Suppressor macrophage treated with lipopolysaccharide for 1 hour (primary cell): ENCODE data around the gene CTXN3.
"Not testable (repeated sequence)": the region's sequence is repeated elsewhere in the genome, so short reads cannot be mapped to it uniquely, and the experiment has no call there.

Experiments used
- DNase-seq, 3 donors: peaks; one replicate each; pipeline ENCODE4 v3.0.0-alpha.2; 2020 to 2022

CTXN3 gene

GRCh38 chr5:127652952-127653611 lies 4.2 kb downstream of the CTXN3 start:
- DNase-seq: no peak

GRCh38 chr5:127656825-127657224 lies 7.9 kb downstream of the CTXN3 start:
- DNase-seq: no peak

- DNase-seq: no peak
Measured at GRCh38 chr5:127660047-127660733, 11.3 kb downstream of the CTXN3 start.

- DNase-seq: no peak
Measured at GRCh38 chr5:127664093-127664492, 15.2 kb downstream of the CTXN3 start.

GRCh38 chr5:127665641-127666040 lies 16.8 kb downstream of the CTXN3 start:
- DNase-seq: no peak

GRCh38 chr5:127666043-127666716 lies 17.3 kb downstream of the CTXN3 start:
- no peak for DNase-seq

- DNase-seq: no peak
Measured at GRCh38 chr5:127667926-127668325, 19.0 kb downstream of the CTXN3 start.

GRCh38 chr5:127671218-127671617 lies 22.3 kb downstream of the CTXN3 start:
- DNase-seq: no peak

GRCh38 chr5:127673117-127673800 lies 24.4 kb downstream of the CTXN3 start:
- no peak for DNase-seq

- DNase-seq: not testable (repeated sequence)
Measured at GRCh38 chr5:127676951-127677350, 28.1 kb downstream of the CTXN3 start.

GRCh38 chr5:127679691-127680330 lies 30.9 kb downstream of the CTXN3 start:
- DNase-seq: not testable (repeated sequence)

- no peak for DNase-seq
Measured at GRCh38 chr5:127680595-127680994, 31.7 kb downstream of the CTXN3 start.

GRCh38 chr5:127683008-127683407 lies 34.1 kb downstream of the CTXN3 start:
- DNase-seq: no peak

GRCh38 chr5:127684726-127685467 lies 36.0 kb downstream of the CTXN3 start:
- no peak for DNase-seq

- no peak for DNase-seq
Measured at GRCh38 chr5:127685662-127686061, 36.8 kb downstream of the CTXN3 start.

GRCh38 chr5:127686424-127686823 lies 37.5 kb downstream of the CTXN3 start:
- DNase-seq: no peak

GRCh38 chr5:127694518-127695171 lies 45.8 kb downstream of the CTXN3 start:
- DNase-seq: no peak

GRCh38 chr5:127695346-127695745 lies 46.5 kb downstream of the CTXN3 start:
- DNase-seq: no peak

GRCh38 chr5:127696683-127697082 lies 47.8 kb downstream of the CTXN3 start:
- no peak for DNase-seq

- no peak for DNase-seq
Measured at GRCh38 chr5:127697894-127698600, 49.2 kb downstream of the CTXN3 start.

GRCh38 chr5:127699416-127699815 lies 50.5 kb downstream of the CTXN3 start:
- no peak for DNase-seq
